ENCODE data around the gene ZBTB32.

Gene ZBTB32

DNA sequence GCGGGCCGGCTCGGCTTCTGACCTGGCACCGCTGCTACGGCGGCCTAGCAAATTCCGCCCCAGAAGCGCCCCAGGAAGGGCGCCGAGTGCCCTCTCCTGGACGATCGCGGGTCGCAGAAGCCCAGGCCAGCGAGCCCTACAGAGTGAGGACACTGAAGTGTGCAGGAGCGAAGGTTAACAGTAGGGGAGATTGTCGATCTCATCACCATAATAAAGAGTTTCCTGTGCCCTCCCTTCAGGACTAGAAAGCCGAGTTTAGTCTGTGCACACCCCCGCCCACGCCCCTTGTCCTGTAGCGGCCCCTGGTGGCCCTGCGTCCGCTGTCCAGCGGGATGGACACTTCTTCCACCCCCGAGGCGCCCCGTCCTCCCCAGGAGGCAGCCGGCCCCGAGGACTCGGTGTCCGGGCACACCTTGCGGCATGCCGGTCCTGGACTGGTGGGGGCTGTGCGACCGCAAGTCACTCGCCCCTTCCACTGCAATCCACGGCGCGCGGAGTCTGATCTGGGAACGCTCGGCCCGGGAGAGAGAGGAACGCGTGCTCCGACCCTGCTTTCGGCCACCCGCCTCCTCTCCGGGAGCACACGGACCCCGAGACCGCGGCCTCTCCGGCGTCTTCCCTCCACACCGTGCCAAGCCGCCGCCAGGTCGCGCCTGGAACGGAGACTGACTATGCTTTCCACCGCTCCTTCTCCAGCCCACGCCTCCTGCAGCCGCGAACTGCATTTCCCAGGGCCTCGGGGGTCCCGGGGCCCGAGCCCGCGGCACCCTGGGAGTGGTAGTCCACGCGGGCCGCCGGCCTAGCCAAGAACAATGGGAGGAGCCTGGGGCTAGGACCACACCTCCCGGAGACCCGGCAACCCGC lies 12.7 kb downstream of the ZBTB32 start:
- H3K27ac Mint-ChIP-seq = peak overlapping the region; percentile 85 to 96 (median 95)
- peak overlapping the region; percentile 90 to 91 (median 90) for H3K4me3 Mint-ChIP-seq
- H3K9me3 Mint-ChIP-seq = no peaks in the 10 kb centered on the region
- H3K27me3 Mint-ChIP-seq (ENCODE audit: low read depth) = peaks cover 4% of the 10 kb centered on the region
- H3K36me3 Mint-ChIP-seq (ENCODE audit: low read depth) = peaks cover 12% of the 10 kb centered on the region
- H3K4me1 Mint-ChIP-seq = peaks cover 13% of the 10 kb centered on the region
- TF ChIP-seq, protein P1, sequence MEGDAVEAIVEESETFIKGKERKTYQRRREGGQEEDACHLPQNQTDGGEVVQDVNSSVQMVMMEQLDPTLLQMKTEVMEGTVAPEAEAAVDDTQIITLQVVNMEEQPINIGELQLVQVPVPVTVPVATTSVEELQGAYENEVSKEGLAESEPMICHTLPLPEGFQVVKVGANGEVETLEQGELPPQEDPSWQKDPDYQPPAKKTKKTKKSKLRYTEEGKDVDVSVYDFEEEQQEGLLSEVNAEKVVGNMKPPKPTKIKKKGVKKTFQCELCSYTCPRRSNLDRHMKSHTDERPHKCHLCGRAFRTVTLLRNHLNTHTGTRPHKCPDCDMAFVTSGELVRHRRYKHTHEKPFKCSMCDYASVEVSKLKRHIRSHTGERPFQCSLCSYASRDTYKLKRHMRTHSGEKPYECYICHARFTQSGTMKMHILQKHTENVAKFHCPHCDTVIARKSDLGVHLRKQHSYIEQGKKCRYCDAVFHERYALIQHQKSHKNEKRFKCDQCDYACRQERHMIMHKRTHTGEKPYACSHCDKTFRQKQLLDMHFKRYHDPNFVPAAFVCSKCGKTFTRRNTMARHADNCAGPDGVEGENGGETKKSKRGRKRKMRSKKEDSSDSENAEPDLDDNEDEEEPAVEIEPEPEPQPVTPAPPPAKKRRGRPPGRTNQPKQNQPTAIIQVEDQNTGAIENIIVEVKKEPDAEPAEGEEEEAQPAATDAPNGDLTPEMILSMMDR (IDR thresholded peaks at IDR 0.05; ENCODE audit: unreplicated experiment in 3 of 3) = peak; percentile 89 to 97 (median 92)

DNA sequence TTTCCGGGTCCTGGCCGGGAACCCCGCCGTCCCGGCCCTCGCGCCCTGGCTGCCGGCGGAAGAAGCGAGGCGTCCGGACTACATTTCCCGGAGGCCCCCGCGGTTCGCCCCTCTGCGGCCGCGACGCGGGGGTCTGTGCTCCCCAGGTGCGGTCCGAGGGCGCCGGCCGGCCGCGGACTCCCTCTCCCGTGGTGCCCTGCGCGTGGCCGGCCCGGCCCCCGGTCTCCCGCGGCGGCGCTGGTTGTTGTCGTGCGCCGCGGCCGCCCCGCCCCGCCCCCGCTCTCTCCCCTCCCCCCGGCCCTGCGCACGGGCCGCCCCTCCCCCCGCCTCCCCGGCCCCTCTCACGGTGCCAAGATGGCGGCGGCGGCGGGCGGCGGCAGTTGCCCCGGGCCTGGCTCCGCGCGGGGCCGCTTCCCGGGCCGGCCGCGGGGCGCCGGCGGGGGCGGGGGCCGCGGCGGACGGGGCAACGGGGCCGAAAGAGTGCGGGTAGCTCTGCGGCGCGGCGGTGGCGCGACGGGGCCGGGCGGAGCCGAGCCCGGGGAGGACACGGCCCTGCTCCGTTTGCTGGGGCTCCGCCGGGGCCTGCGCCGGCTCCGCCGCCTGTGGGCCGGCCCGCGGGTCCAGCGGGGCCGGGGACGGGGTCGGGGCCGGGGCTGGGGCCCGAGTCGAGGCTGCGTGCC lies 13.4 kb downstream of the ZBTB32 start, which contains the start of gene KMT2B:
Gene KMT2B (plus strand): TSS at position 339 of the 680 bp plus-strand sequence. CDS start 16 bp downstream, at position 355.
- Mint-ChIP-seq H3K36me3 (ENCODE audit: low read depth) (peaks cover 19% of the 10 kb centered on the region), H3K4me3 (peak within 1 kb of the TSS; percentile 92 to 96 (median 94)), H3K27ac (peak within 1 kb of the TSS; percentile 85 to 96 (median 95)), H3K9me3 (no peaks in the 10 kb centered on the region), H3K4me1 (peaks cover 13% of the 10 kb centered on the region), H3K27me3 (ENCODE audit: low read depth) (peaks cover 4% of the 10 kb centered on the region)
- TF ChIP-seq, protein P1 (IDR thresholded peaks at IDR 0.05; ENCODE audit: unreplicated experiment in 3 of 3) = no peak

DNA sequence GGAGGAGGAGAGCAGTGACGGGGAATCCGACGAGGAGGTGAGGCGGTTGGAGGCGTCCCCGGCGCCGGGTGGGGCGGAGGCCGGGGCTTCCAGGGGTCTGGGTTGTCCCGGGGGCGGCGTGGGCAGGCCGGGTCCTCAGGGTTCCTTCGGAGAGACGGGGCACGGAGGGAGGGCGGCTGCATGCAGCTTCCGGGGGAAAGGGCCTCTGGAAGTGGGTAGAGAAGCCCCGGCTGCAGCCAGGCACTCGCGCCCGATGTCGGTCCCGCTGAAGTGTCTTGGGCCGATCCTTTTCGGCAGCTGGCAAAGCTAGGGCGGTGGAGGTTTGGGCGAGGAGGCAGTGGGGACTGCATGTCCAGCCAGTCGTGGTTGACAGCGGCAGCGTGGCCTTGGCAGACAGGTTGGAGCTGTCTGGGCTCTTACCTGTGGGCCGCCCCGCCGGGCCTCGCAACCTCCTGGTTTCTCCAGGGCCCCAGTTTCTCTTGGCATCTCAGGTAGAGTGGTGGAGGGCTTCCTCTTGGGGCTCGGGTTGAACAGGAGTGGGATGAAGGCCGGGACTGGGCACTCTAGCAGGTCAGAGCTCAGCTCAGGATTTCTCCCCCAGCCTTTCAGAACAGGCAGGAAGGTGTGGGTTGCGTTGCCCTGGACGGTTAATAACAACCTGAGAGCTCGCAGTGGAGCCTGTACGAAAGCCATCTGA lies 14.1 kb downstream of the ZBTB32 start:
- Mint-ChIP-seq H3K27me3 (ENCODE audit: low read depth) (peaks cover 4% of the 10 kb centered on the region), H3K27ac (peak overlapping the region; percentile 56 to 90 (median 87)), H3K4me1 (peaks cover 13% of the 10 kb centered on the region), H3K9me3 (no peaks in the 10 kb centered on the region), H3K36me3 (ENCODE audit: low read depth) (peaks cover 24% of the 10 kb centered on the region), H3K4me3 (peak overlapping the region; percentile 92 to 96 (median 94))
- TF ChIP-seq, protein P1 (IDR thresholded peaks at IDR 0.05; ENCODE audit: unreplicated experiment in 3 of 3) = no peak

DNA sequence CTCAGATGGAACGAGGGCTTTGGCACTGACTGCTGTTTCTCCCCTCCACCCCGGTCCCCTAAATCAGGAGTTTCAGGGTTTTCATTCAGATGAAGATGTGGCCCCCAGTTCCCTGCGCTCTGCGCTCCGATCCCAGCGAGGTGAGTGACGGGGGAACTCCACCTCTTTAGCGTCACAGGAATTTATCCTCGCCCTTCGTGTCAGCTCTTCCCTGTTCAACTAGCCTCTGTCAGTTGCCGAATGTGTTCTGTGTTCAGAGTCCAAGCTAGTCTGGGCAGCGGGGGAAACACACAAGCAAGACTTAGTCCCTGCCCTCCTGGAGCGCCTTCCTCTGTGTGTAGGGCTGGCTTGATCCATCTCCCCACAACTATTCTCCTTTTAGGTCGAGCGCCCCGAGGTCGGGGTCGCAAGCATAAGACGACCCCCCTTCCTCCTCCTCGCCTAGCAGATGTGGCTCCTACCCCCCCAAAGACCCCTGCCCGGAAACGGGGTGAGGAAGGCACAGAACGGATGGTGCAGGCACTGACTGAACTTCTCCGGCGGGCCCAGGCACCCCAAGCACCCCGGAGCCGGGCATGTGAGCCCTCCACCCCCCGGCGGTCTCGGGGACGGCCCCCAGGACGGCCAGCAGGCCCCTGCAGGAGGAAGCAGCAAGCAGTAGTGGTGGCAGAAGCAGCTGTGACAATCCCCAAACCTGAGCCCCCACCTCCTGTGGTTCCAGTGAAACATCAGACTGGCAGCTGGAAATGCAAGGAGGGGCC lies 15.2 kb downstream of the ZBTB32 start:
- H3K27me3 Mint-ChIP-seq (ENCODE audit: low read depth) = no peaks in the 10 kb centered on the region
- TF ChIP-seq, protein P1 (IDR thresholded peaks at IDR 0.05; ENCODE audit: unreplicated experiment in 3 of 3) = no peak
- H3K36me3 Mint-ChIP-seq (ENCODE audit: low read depth) = peaks cover 33% of the 10 kb centered on the region
- H3K27ac Mint-ChIP-seq = peak overlapping the region; percentile 56 to 90 (median 60)
- peak overlapping the region; percentile 92 to 96 (median 94) for H3K4me3 Mint-ChIP-seq
- peaks cover 13% of the 10 kb centered on the region for H3K4me1 Mint-ChIP-seq
- H3K9me3 Mint-ChIP-seq = no peaks in the 10 kb centered on the region

DNA sequence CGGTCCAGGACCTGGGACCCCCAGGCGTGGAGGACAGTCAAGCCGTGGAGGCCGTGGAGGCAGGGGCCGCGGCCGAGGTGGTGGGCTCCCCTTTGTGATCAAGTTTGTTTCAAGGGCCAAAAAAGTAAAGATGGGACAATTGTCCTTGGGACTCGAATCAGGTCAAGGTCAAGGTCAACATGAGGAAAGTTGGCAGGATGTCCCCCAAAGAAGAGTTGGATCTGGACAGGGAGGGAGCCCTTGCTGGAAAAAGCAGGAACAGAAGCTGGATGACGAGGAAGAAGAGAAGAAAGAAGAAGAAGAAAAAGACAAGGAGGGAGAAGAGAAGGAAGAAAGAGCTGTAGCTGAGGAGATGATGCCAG lies 15.8 kb downstream of the ZBTB32 start:
- H3K27me3 Mint-ChIP-seq (ENCODE audit: low read depth) = no peaks in the 10 kb centered on the region
- peaks cover 13% of the 10 kb centered on the region for H3K4me1 Mint-ChIP-seq
- no peak overlapping the region for H3K27ac Mint-ChIP-seq
- TF ChIP-seq, protein P1 (IDR thresholded peaks at IDR 0.05; ENCODE audit: unreplicated experiment in 3 of 3) = no peak
- no peaks in the 10 kb centered on the region for H3K9me3 Mint-ChIP-seq
- peaks cover 38% of the 10 kb centered on the region for H3K36me3 Mint-ChIP-seq (ENCODE audit: low read depth)
- H3K4me3 Mint-ChIP-seq = peak overlapping the region; percentile 53 to 78 (median 70)

Measured in nephron (organoid).